Stimulated activated naive CD8-positive, alpha-beta T cell treated with anti-CD3 and anti-CD28 coated beads, Interleukin-15, amount 100 ng/mL, for 72 hours (primary cell): ENCODE measurements around the gene FMNL3.

ENCODE experiments used
- ATAC-seq: fragments of 150-1000 bp; cut with Tn5 transposase; 2 replicates; pipeline ENCODE4 v1.10.0; 2021; ENCODE audit warnings: mild to moderate bottlenecking, moderate library complexity
- DNase-seq, 2 donors: peaks; one replicate each; pipeline ENCODE4 v3.0.0; 2021 to 2022
- H3K27ac Mint-ChIP-seq, 2 donors: one replicate each; pipeline ENCODE4 v1.8.0; 2022; ENCODE audit warnings: mild to moderate bottlenecking in 2 of 2, mixed read lengths in 2 of 2, moderate library complexity in 2 of 2
- H3K27me3 Mint-ChIP-seq: one replicate; pipeline ENCODE4 v1.8.0; 2022; ENCODE audit warnings: mixed read lengths
- H3K4me1 Mint-ChIP-seq: one replicate; pipeline ENCODE4 v1.8.0; 2022; ENCODE audit warnings: mild to moderate bottlenecking, mixed read lengths
- H3K4me3 Mint-ChIP-seq, 2 donors: one replicate each; pipeline ENCODE4 v1.8.0; 2022; ENCODE audit warnings: mild to moderate bottlenecking in 2 of 2, mixed read lengths in 2 of 2, moderate library complexity in 1 of 2
- H3K9me3 Mint-ChIP-seq, 2 donors: one replicate each; pipeline ENCODE4 v1.8.0; 2022; ENCODE audit warnings: mixed read lengths in 2 of 2

FMNL3 gene

GRCh38 chr12:49642370-49642802, 64.8 kb downstream of the FMNL3 start:
- H3K4me3 Mint-ChIP-seq = no peak overlapping the region
- H3K4me1 Mint-ChIP-seq = peaks cover 36% of the 10 kb centered on the region
- H3K27me3 Mint-ChIP-seq = no peaks in the 10 kb centered on the region
- no peak for DNase-seq
- peak overlapping the region in 1 of 2 donors; percentile 81 for H3K27ac Mint-ChIP-seq
- H3K9me3 Mint-ChIP-seq = no peaks in the 10 kb centered on the region
- no peak for ATAC-seq

DNA sequence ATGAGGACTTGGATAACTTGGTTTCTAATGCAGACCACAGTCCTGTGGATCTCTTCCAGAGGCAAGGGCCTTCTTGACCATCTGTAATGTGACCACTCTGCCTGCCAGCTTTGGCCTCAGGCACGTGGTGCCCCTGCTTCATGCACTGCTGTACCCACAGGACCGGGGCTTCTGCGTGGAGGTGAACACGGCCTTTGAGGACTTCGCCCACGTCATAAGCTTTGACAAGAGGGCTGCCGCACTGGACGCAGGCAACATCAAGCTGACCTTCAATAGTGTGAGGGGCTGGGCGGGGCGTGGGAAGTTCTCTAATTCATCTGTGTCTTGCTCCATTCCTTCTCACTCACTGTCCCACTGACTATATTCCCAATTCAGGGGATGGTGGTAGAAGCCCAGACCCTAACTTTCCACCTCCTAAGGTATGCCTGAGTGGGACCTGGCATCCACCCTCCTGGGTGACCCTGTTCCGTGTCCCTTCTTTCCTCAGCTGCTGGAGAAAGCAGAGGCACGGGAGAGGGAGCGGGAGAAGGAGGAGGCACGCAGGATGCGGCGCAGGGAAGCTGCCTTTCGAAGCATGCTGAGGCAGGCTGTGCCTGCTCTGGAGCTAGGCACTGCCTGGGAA, 65.3 kb downstream of the FMNL3 start:
- peaks cover 37% of the 10 kb centered on the region for H3K4me1 Mint-ChIP-seq
- no peaks in the 10 kb centered on the region for H3K9me3 Mint-ChIP-seq
- DNase-seq = no peak

DNA sequence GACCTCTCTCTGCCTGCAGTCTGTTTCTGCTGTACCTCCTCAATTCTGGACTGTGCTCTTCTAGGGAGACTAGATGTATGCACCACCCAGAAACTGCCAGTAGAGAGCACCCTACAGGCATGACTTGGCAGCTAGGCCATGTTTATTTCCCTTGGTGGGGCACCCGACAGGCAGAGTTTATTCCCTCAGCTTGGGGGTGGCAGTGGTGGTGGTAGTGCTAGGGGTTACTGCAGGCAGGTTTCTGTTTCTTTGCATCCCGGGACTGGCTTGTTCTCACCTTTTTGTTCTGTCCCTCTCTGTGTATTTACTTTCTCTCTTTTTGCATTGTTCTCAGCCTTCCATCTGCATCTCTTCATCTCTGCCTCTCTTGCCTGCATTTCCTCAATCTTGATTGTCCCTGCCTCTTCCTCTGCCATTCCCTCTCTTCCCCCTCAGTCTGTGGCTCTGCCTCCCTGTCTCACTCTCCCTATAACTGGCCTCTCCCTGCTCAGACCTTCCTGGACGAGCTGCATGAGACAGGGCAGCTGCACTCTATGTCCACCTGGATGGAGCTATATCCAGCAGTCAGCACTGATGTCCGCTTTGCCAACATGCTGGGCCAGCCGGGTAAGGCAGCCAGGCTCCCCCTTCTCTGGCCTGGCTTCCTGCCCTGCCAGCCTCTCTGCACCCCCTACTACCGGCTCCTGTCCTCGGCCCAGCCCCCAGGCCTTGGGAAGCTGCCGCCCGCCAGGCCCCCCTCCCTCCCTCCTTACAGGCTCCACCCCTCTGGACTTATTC, 70.0 kb downstream of the FMNL3 start:
- ATAC-seq = peak; percentile 91
- no peaks in the 10 kb centered on the region for H3K9me3 Mint-ChIP-seq
- peaks cover 18% of the 10 kb centered on the region for H3K4me1 Mint-ChIP-seq
- H3K4me3 Mint-ChIP-seq = no peak overlapping the region
- no peaks in the 10 kb centered on the region for H3K27me3 Mint-ChIP-seq
- H3K27ac Mint-ChIP-seq = peak overlapping the region in 1 of 2 donors; percentile 1
- peak; percentile 46 to 62 for DNase-seq

More for the DNA sequence above, 65.3 kb downstream of the FMNL3 start:
- no peak overlapping the region for H3K27ac Mint-ChIP-seq
- no peaks in the 10 kb centered on the region for H3K27me3 Mint-ChIP-seq
- no peak for ATAC-seq
- H3K4me3 Mint-ChIP-seq = no peak overlapping the region

GRCh38 chr12:49636574-49636973, 70.6 kb downstream of the FMNL3 start:
- Mint-ChIP-seq H3K27me3 (no peaks in the 10 kb centered on the region), H3K9me3 (no peaks in the 10 kb centered on the region), H3K4me3 (no peak overlapping the region), H3K4me1 (peaks cover 18% of the 10 kb centered on the region), H3K27ac (peak overlapping the region in 1 of 2 donors; percentile 13)
- no peak for DNase-seq
- ATAC-seq = no peak

- Mint-ChIP-seq H3K4me1 (peaks cover 26% of the 10 kb centered on the region), H3K27ac (no peak overlapping the region), H3K9me3 (no peaks in the 10 kb centered on the region), H3K4me3 (no peak overlapping the region), H3K27me3 (no peaks in the 10 kb centered on the region)
- ATAC-seq = no peak
- DNase-seq = no peak
Measured at GRCh38 chr12:49635656-49636055, 71.5 kb downstream of the FMNL3 start.

DNA sequence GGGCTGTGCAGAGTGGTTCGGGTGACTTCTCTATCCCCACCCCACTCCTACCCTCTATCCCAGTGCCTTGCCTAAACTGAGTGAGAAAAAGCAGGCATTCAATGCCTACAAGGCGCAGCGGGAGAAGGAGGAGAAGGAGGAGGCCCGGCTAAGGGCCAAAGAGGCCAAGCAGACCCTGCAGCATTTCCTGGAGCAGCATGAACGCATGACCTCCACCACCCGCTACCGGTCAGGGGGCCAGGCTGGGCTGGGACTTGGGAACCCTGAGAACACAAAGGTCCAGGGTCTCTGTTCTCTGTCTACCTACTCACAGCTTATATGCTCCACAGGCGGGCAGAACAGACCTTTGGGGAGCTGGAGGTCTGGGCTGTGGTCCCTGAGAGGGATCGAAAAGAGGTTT, 72.2 kb downstream of the FMNL3 start:
- peaks cover 29% of the 10 kb centered on the region for H3K4me1 Mint-ChIP-seq
- H3K27me3 Mint-ChIP-seq = no peaks in the 10 kb centered on the region
- H3K9me3 Mint-ChIP-seq = no peaks in the 10 kb centered on the region
- ATAC-seq (no peak), DNase-seq (no peak)
- no peak overlapping the region for H3K4me3 Mint-ChIP-seq
- no peak overlapping the region for H3K27ac Mint-ChIP-seq

DNA sequence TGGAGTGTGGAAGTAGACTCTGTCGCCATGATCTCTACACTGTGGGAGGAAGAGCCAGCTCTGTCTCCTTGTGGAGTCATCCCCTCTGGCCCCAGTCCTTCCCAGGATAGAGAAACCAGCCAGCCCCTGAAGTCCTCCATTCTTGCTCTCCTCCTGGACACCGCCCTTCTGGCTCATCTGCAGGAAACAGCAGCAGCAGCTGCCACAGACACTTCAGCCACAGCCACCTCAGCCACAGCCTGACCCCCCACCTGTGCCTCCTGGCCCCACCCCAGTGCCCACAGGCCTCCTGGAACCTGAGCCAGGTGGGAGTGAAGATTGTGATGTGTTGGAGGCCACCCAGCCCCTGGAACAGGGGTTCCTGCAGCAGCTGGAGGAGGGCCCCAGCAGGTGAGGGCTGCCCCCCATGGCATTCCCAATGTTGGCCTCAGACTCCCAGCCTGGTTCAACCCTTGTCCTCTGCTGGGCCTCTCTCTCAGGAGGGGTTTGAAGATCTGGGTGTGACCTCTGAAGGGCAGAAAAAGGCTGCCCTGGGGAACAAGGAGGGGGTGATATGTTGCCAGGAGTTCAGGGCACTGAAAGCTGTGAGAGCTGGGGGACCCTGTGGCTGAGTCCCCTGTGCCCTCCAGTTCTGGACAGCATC, 73.4 kb downstream of the FMNL3 start:
- Mint-ChIP-seq H3K4me1 (peaks cover 22% of the 10 kb centered on the region), H3K4me3 (no peak overlapping the region), H3K9me3 (no peaks in the 10 kb centered on the region), H3K27ac (peak overlapping the region in 1 of 2 donors; percentile 86), H3K27me3 (no peaks in the 10 kb centered on the region)
- DNase-seq (no peak), ATAC-seq (no peak)

DNA sequence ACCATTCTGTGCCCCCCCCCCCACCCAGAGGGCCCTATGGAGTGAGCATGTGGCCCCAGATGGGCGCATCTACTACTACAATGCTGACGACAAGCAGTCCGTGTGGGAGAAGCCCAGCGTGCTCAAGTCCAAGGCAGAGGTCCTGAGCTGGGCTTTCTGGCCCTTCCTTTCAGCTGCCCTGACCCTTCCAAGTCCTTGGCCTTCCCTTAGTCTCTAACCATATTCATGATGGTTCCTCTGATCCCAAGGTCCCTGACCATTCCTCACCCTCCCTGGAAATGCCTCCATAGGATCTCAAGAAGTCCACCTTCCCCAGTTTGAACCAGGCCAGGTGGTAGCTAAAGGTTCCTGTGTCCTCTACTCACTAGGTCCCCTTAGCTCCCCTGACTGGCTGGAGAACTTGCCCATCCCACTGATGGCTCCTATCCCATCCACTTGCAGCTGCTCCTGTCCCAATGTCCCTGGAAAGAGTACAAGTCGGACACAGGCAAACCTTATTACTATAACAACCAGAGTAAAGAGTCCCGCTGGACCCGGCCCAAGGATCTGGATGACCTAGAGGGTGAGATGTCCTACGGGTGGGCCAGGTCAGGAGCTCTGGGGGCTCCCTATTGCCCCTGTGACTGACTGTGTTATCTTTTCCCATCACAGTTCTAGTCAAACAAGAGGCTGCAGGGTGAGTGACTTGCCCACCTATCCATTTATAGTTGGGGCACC, 74.1 kb downstream of the FMNL3 start:
- H3K27ac Mint-ChIP-seq = peak overlapping the region; percentile 56 to 66
- ATAC-seq = no peak
- no peak for DNase-seq
- H3K27me3 Mint-ChIP-seq = no peaks in the 10 kb centered on the region
- H3K4me1 Mint-ChIP-seq = peaks cover 22% of the 10 kb centered on the region
- no peak overlapping the region for H3K4me3 Mint-ChIP-seq
- no peaks in the 10 kb centered on the region for H3K9me3 Mint-ChIP-seq

- peaks cover 21% of the 10 kb centered on the region for H3K4me1 Mint-ChIP-seq
- no peak overlapping the region for H3K4me3 Mint-ChIP-seq
- ATAC-seq (no peak), DNase-seq (no peak)
- H3K9me3 Mint-ChIP-seq = no peaks in the 10 kb centered on the region
- no peaks in the 10 kb centered on the region for H3K27me3 Mint-ChIP-seq
- H3K27ac Mint-ChIP-seq = no peak overlapping the region
Measured at GRCh38 chr12:49632401-49632800, 74.8 kb downstream of the FMNL3 start.

- Mint-ChIP-seq H3K4me3 (no peak overlapping the region), H3K4me1 (peaks cover 11% of the 10 kb centered on the region), H3K27ac (peak overlapping the region in 1 of 2 donors; percentile 49), H3K27me3 (no peaks in the 10 kb centered on the region), H3K9me3 (no peaks in the 10 kb centered on the region)
- ATAC-seq = no peak
- DNase-seq = no peak
Measured at GRCh38 chr12:49631336-49631907, 75.8 kb downstream of the FMNL3 start.

GRCh38 chr12:49627752-49628360, 79.3 kb downstream of the FMNL3 start:
- ATAC-seq (no peak), DNase-seq (no peak)
- Mint-ChIP-seq H3K9me3 (no peaks in the 10 kb centered on the region), H3K4me3 (no peak overlapping the region), H3K27ac (no peak overlapping the region), H3K4me1 (peaks cover 11% of the 10 kb centered on the region), H3K27me3 (no peaks in the 10 kb centered on the region)

DNA sequence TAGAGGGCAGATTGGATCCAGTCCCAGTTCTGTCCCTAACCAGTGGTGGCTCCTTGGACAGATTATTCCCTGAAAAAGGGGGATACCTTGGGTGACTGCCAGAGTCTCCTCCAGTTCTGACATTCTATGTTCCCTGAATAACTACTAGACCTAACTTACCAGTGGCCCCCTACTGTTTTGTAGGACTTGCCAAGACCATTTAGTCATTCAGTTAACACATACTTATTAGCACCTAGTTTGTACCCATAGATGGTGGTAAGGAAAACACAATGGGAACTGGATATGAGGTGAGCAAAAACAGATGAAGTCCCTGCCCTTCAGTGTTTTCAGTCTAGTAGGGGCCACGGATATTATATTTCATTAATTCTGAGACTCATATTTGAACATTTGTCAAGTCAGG, 80.4 kb downstream of the FMNL3 start:
- no peak for DNase-seq
- Mint-ChIP-seq H3K4me3 (no peak overlapping the region), H3K27me3 (no peaks in the 10 kb centered on the region), H3K4me1 (peaks cover 18% of the 10 kb centered on the region), H3K9me3 (no peaks in the 10 kb centered on the region), H3K27ac (no peak overlapping the region)
- no peak for ATAC-seq

GRCh38 chr12:49626169-49626835, 80.9 kb downstream of the FMNL3 start:
- no peaks in the 10 kb centered on the region for H3K9me3 Mint-ChIP-seq
- DNase-seq (no peak), ATAC-seq (no peak)
- H3K27ac Mint-ChIP-seq = no peak overlapping the region
- peaks cover 3% of the 10 kb centered on the region for H3K27me3 Mint-ChIP-seq
- H3K4me1 Mint-ChIP-seq = peaks cover 21% of the 10 kb centered on the region
- no peak overlapping the region for H3K4me3 Mint-ChIP-seq

GRCh38 chr12:49624921-49625577, 82.2 kb downstream of the FMNL3 start:
- DNase-seq = no peak
- no peak overlapping the region for H3K27ac Mint-ChIP-seq
- peaks cover 8% of the 10 kb centered on the region for H3K27me3 Mint-ChIP-seq
- no peak for ATAC-seq
- H3K9me3 Mint-ChIP-seq = no peaks in the 10 kb centered on the region
- peak overlapping the region in 1 of 2 donors; percentile 24 for H3K4me3 Mint-ChIP-seq
- peaks cover 19% of the 10 kb centered on the region for H3K4me1 Mint-ChIP-seq
